NCI-H187 treated with DMSO at 0.1 percent for 48 hours (cell line): ENCODE data around the gene P2RX6.
"Not testable (repeated sequence)": the region's sequence is repeated elsewhere in the genome, so short reads cannot be mapped to it uniquely, and the experiment has no call there.

Experiments
- DNase-seq: peaks from one replicate; lab custom pipeline; 2025; lab: John Stamatoyannopoulos, UW

Gene P2RX6

GRCh38 chr22:21052715-21053459 lies 37.9 kb downstream of the P2RX6 start:
- DNase-seq: no peak

GRCh38 chr22:21054046-21054713 lies 39.2 kb downstream of the P2RX6 start:
- no peak for DNase-seq

GRCh38 chr22:21054714-21055563 lies 40.0 kb downstream of the P2RX6 start:
- no peak for DNase-seq

- no peak for DNase-seq
Measured at GRCh38 chr22:21055564-21055834, 40.5 kb downstream of the P2RX6 start.

GRCh38 chr22:21055880-21056319 lies 40.9 kb downstream of the P2RX6 start:
- DNase-seq: no peak

GRCh38 chr22:21060363-21060762 lies 45.4 kb downstream of the P2RX6 start:
- not testable (repeated sequence) for DNase-seq

- DNase-seq: not testable (repeated sequence)
Measured at GRCh38 chr22:21061660-21062321, 46.8 kb downstream of the P2RX6 start.

GRCh38 chr22:21064425-21064824 lies 49.5 kb downstream of the P2RX6 start:
- not testable (repeated sequence) for DNase-seq

- DNase-seq: no peak
Measured at GRCh38 chr22:21064917-21065864, 50.2 kb downstream of the P2RX6 start.

- DNase-seq: no peak
Measured at GRCh38 chr22:21067075-21067900, 52.3 kb downstream of the P2RX6 start.

GRCh38 chr22:21067901-21068680 lies 53.1 kb downstream of the P2RX6 start:
- no peak for DNase-seq

GRCh38 chr22:21068681-21069276 lies 53.8 kb downstream of the P2RX6 start:
- no peak for DNase-seq

GRCh38 chr22:21069375-21069774 lies 54.4 kb downstream of the P2RX6 start:
- DNase-seq: no peak

- no peak for DNase-seq
Measured at GRCh38 chr22:21070690-21071615, 56.0 kb downstream of the P2RX6 start.

GRCh38 chr22:21071796-21072195 lies 56.8 kb downstream of the P2RX6 start:
- DNase-seq: not testable (repeated sequence)

- no peak for DNase-seq
Measured at GRCh38 chr22:21073023-21073422, 58.1 kb downstream of the P2RX6 start.

- DNase-seq: no peak
Measured at GRCh38 chr22:21073482-21073881, 58.5 kb downstream of the P2RX6 start.
